ENCODE results near the gene FGGY.

FGGY gene

GRCh38 chr1:59354709-59355337 is 57.9 kb downstream of the FGGY start:
- DNase-seq = no peak

- DNase-seq = no peak
Measured at GRCh38 chr1:59355361-59355760, 58.5 kb downstream of the FGGY start.

- DNase-seq = no peak
Measured at GRCh38 chr1:59356627-59357026, 59.7 kb downstream of the FGGY start.

- no peak for DNase-seq
Measured at GRCh38 chr1:59357645-59358320, 60.9 kb downstream of the FGGY start.

GRCh38 chr1:59359325-59359724 is 62.4 kb downstream of the FGGY start:
- DNase-seq = no peak

GRCh38 chr1:59360170-59360569 is 63.3 kb downstream of the FGGY start:
- no peak for DNase-seq

- DNase-seq = no peak
Measured at GRCh38 chr1:59360729-59361128, 63.8 kb downstream of the FGGY start.

- DNase-seq = no peak
Measured at GRCh38 chr1:59361766-59362165, 64.9 kb downstream of the FGGY start.

- DNase-seq = no peak
Measured at GRCh38 chr1:59364037-59364436, 67.1 kb downstream of the FGGY start.

- no peak for DNase-seq
Measured at GRCh38 chr1:59366346-59366745, 69.5 kb downstream of the FGGY start.

- no peak for DNase-seq
Measured at GRCh38 chr1:59367301-59368007, 70.6 kb downstream of the FGGY start.

GRCh38 chr1:59368008-59368670 is 71.2 kb downstream of the FGGY start:
- DNase-seq = no peak

- no peak for DNase-seq
Measured at GRCh38 chr1:59375321-59376220, 78.7 kb downstream of the FGGY start.

- no peak for DNase-seq
Measured at GRCh38 chr1:59377350-59377904, 80.5 kb downstream of the FGGY start.

- no peak for DNase-seq
Measured at GRCh38 chr1:59378621-59379370, 81.9 kb downstream of the FGGY start.

GRCh38 chr1:59379371-59379728 is 82.5 kb downstream of the FGGY start:
- no peak for DNase-seq

- no peak for DNase-seq
Measured at GRCh38 chr1:59383963-59384362, 87.1 kb downstream of the FGGY start.

GRCh38 chr1:59384443-59384842 is 87.5 kb downstream of the FGGY start:
- DNase-seq = no peak

GRCh38 chr1:59388191-59388590 is 91.3 kb downstream of the FGGY start:
- no peak for DNase-seq

GRCh38 chr1:59389847-59390246 is 93.0 kb downstream of the FGGY start:
- no peak for DNase-seq

GRCh38 chr1:59390307-59390706 is 93.4 kb downstream of the FGGY start:
- DNase-seq = no peak

All from stimulated activated CD4-positive, alpha-beta T cell treated with anti-CD3 and anti-CD28 coated beads, Interleukin-12 subunit alpha, Interleukin-12 subunit beta, amount 100 ng/mL, for 4 hours (primary cell).